Mammary microvascular endothelial cell (primary cell): ENCODE data around the gene KRT40. TPM values are rescaled to one million over a fixed set of nuclear protein-coding genes. Genes with fewer than 3 reads are reported as not detected.

Experiments
- total RNA-seq: library from RNA; depleted of rRNA; stranded (reverse); fragments of >200 nt; gene quantifications from 2 replicates; pipeline ENCODE4 v1.2.3, GENCODE V29; 2015

Gene KRT40
- not detected in 2 replicates for total RNA-seq

DNA sequence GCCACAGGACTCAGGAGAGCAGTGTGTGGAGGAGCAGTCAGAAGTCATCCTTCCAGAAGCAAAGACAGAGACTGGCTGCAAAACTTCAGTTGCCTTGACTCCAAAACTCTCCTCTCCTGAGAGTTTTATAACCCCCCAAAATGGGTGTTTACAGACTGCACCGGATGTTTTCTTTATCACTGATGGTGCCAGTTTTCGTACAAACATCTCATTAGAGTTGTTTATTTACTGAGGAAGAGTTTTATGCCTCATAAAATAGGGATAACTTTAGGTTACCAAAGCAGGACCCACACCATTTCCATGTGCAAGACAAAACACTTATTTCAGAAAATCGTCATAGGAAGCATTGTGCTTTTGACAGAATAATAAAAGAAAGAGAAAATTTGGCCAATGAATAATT is at the start of gene KRT40:
Gene KRT40, minus strand, starts transcription at position 101 of the 400 bp plus-strand sequence. Its CDS starts 53 bp downstream, at position 48.

DNA sequence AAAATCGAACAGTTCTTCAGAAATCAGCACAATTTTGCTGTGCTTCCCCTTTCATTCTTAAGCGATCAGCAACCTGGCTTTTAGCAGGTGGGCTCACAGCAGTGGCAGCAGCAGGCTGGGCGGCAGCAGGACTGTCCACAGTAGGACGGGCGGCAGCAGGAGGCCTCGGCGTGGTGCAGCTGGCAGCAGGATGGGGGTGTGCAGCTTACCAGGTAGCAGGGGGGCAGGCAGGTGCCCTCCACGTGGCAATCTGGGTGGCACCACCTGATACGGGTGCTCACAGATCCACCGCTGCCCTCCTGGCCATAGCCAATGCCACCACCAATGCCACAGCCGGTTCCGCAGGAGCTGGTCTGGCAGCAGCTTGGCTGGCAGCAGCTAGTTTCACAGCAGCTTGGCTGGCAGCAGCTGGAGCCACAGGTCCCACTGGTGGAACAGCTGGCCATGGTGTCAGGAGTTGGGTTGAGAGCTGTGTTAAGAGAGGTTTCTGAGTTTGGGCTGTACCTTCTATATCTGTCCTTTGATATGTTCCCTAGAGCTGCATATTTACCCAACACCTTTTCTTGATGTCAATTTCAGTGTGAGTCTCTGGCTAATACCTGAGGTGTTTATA is 45.6 kb upstream of the KRT40 start, which contains the start of gene KRTAP1-4:
Gene KRTAP1-4, minus strand, starts transcription at position 563 of the 613 bp plus-strand sequence. Its CDS starts 117 bp downstream, at position 446.

DNA sequence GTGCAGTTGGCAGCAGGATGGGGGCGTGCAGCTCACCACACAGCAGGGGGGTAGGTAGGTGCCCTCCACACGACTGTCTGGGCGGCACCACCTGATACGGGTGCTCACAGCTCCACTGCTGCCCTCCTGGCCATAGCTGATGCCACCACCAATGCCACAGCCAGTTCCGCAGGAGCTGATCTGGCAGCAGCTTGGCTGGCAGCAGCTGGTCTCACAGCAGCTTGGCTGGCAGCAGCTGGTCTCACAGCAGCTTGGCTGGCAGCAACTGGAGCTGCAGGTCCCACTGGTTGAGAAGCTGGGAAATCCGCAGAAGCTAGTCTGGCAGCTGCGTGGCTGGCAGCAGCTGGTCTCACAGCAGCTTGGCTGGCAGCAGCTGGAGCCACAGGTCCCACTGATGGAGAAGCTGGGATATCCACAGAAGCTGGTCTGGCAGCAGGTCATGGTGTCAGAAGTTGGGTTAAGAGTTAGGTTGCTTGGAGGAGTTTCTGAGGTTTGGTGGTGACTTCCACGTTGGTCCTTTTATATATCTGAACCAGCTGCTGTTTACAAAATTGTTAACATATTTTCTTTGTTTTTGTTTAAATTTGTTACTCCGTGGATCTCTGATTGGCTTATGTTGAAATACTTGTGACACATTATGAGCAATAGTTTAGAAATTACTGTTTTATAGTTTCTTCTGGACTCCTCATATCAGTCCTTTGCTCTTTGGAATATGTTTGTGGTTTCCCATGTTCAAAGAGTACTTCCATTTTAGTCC is 42.8 kb upstream of the KRT40 start, which contains the start of gene KRTAP1-5:
Gene KRTAP1-5, minus strand, starts transcription at position 494 of the 757 bp plus-strand sequence. Its CDS starts 53 bp downstream, at position 441.

DNA sequence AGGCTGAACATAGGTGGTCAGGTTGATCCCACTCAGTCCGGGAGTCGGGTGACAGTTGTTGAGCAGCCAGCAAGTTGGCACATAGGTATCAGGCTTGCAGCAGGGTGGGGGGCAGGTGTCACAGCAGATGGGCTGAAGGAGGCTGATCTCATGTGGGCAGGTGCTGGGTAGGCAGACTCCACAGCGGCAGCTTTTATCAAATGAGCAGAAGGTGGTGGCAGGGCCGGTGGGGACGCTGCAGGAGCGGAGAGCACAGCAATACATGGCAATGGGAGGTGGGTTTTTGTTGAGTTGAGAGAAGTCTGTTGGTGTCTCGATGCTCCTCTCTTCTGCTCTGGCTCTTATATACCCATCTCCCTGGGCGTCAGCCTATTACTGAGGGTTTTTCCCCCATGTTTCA is 24.7 kb upstream of the KRT40 start, which contains the start of gene KRTAP3-1:
Gene KRTAP3-1, minus strand, starts transcription at position 318 of the 400 bp plus-strand sequence. Its CDS starts 54 bp downstream, at position 264.

DNA sequence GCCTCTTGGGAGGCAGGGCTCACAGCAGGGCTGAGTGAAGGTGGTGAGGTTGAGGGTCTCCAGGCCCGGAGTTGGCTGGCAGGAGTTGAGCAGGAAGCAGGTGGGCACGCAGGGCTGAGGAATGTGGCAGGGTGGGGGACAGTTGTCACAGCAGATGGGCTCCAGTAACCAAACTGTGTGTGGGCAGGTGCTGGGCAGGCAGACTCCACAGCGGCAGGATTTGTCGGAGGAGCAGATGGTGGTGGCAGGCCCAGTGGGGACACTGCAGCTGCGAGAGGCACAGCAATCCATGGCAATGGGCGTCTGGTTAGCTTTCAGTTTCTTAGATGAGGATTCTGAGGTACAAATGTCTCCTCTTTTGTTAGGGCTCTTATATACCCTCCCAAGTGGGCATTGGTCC is 15.4 kb upstream of the KRT40 start, which contains the start of gene KRTAP3-2:
Gene KRTAP3-2, minus strand, starts transcription at position 344 of the 400 bp plus-strand sequence. Its CDS starts 53 bp downstream, at position 291.

DNA sequence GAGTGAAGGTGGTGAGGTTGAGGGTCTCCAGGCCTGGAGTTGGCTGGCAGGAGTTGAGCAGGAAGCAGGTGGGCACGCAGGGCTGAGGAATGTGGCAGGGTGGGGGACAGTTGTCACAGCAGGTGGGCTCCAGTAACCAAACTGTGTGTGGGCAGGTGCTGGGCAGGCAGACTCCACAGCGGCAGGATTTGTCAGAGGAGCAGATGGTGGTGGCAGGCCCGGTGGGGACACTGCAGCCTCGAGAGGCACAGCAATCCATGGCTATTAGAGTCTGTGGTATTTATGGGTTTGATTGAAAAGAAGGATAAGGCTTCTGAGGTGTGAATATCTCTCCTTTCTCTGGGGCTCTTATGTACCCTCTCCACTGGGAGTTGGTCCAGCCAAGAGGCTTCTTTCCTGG is 9.7 kb upstream of the KRT40 start, which contains the start of gene KRTAP3-3:
Gene KRTAP3-3, minus strand, starts transcription at position 326 of the 400 bp plus-strand sequence. Its CDS starts 67 bp downstream, at position 259.

DNA sequence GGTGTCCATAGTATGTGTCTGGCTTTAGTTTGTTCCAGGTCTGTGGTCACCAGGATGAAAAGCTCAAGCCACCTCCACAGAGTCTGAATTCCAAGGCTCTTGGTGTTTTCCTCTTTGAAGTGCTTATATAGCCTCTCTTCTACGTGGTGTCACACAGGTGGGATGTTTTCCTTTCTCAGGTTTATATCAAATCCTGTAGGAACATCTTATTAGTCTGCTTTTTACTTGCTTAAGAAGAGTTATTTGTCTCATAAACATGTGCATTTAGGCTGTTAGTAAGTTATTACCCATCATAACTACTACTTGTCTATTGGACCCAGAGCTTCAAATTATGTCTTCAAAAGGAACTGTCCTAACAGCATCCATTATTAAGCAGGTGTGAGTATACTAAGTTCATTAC is 17.3 kb downstream of the KRT40 start, which contains the start of gene KRT39:
Gene KRT39, minus strand, starts transcription at position 101 of the 400 bp plus-strand sequence. Its CDS starts 92 bp downstream, at position 9.

DNA sequence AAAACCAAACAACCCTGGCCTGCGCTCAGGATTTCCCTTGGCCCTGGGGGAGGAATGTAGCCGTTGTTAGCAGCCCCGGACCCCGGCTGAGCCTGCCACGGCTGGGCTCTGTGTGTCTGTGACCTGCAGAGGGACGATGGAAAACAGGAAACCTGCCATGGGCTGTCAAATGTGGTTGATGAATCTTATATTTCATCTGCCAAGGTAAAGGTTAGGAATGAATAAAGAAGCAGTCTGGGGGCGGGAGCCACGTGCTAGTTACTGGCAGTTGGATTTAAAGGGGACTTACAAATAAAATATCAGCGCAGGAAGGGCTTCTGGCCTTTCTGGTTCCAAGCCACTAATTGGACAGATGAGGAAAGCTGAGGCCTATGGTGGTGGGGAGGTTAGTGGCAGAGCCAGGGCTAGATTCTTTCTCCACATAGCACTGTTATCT is 46.7 kb downstream of the KRT40 start, which contains the start of gene KRT23:
Gene KRT23, minus strand, starts transcription at position 263 of the 436 bp plus-strand sequence. CDS start 1,043 bp downstream, outside the sequence.

Other genes starting within 250 kb of the KRT40 start
- gene KRT25, start 229.0 kb downstream of the KRT40 start, total RNA-seq, result not detected in 2 replicates
- not detected in 2 replicates for gene KRT26, start 212.1 kb downstream of the KRT40 start, total RNA-seq
- gene KRT27, start 201.8 kb downstream of the KRT40 start, total RNA-seq, result not detected in 2 replicates
- gene KRT28, start 184.4 kb downstream of the KRT40 start, total RNA-seq, result not detected in 2 replicates
- gene KRT10, start 161.7 kb downstream of the KRT40 start, total RNA-seq, result 21.9 and 23.3 TPM in 2 replicates
- not detected in 2 replicates for gene KRT12, start 117.1 kb downstream of the KRT40 start, total RNA-seq
- not detected in 2 replicates for gene KRT20, start 99.1 kb downstream of the KRT40 start, total RNA-seq
- gene KRT23, start 46.7 kb downstream of the KRT40 start, total RNA-seq, result not detected in 2 replicates
- not detected in 2 replicates for gene KRT39, start 17.4 kb downstream of the KRT40 start, total RNA-seq
- not detected in 2 replicates for gene KRTAP3-3, start 9.8 kb upstream of the KRT40 start, total RNA-seq
- gene KRTAP3-2, start 15.6 kb upstream of the KRT40 start, total RNA-seq, result not detected in 2 replicates
- not detected in 2 replicates for gene KRTAP3-1, start 24.8 kb upstream of the KRT40 start, total RNA-seq
- not detected in 2 replicates for gene KRTAP1-5, start 42.9 kb upstream of the KRT40 start, total RNA-seq
- not detected in 2 replicates for gene KRTAP1-4, start 45.9 kb upstream of the KRT40 start, total RNA-seq
- not detected in 2 replicates for gene KRTAP1-3, start 50.5 kb upstream of the KRT40 start, total RNA-seq
- not detected in 2 replicates for gene KRTAP1-1, start 57.1 kb upstream of the KRT40 start, total RNA-seq
- not detected in 2 replicates for gene KRTAP2-1, start 63.0 kb upstream of the KRT40 start, total RNA-seq
- gene KRTAP2-2, start 70.9 kb upstream of the KRT40 start, total RNA-seq, result not detected in 2 replicates
- gene KRTAP2-3, start 75.8 kb upstream of the KRT40 start, total RNA-seq, result not detected in 2 replicates
- not detected in 2 replicates for gene KRTAP2-4, start 81.6 kb upstream of the KRT40 start, total RNA-seq
- not detected in 2 replicates for gene KRTAP4-7, start 99.8 kb upstream of the KRT40 start, total RNA-seq
- not detected in 2 replicates for gene KRTAP4-8, start 113.8 kb upstream of the KRT40 start, total RNA-seq
- not detected in 2 replicates for gene KRTAP4-16, start 117.9 kb upstream of the KRT40 start, total RNA-seq
- gene KRTAP4-9, start 121.1 kb upstream of the KRT40 start, total RNA-seq, result not detected in 2 replicates
- gene KRTAP4-11, start 134.0 kb upstream of the KRT40 start, total RNA-seq, result not detected in 2 replicates
- gene KRTAP4-12, start 139.9 kb upstream of the KRT40 start, total RNA-seq, result not detected in 2 replicates
- not detected in 2 replicates for gene KRTAP4-6, start 156.2 kb upstream of the KRT40 start, total RNA-seq
- gene KRTAP4-5, start 165.5 kb upstream of the KRT40 start, total RNA-seq, result not detected in 2 replicates
- gene KRTAP4-4, start 176.4 kb upstream of the KRT40 start, total RNA-seq, result not detected in 2 replicates
- not detected in 2 replicates for gene KRTAP4-3, start 183.9 kb upstream of the KRT40 start, total RNA-seq
- not detected in 2 replicates for gene KRTAP4-2, start 193.9 kb upstream of the KRT40 start, total RNA-seq
- not detected in 2 replicates for gene KRTAP4-1, start 200.6 kb upstream of the KRT40 start, total RNA-seq
- gene KRTAP9-1, start 205.6 kb upstream of the KRT40 start, total RNA-seq, result not detected in 2 replicates
- not detected in 2 replicates for gene KRTAP9-2, start 242.3 kb upstream of the KRT40 start, total RNA-seq
- not detected in 2 replicates for gene KRTAP9-3, start 248.1 kb upstream of the KRT40 start, total RNA-seq